Brain microvascular endothelial cell (primary cell): Measurements from ENCODE around the gene RCAN3.
"Not testable (repeated sequence)": the region's sequence is repeated elsewhere in the genome, so short reads cannot be mapped to it uniquely, and the experiment has no call there.

Source experiments
- DNase-seq: peaks from one replicate; pipeline ENCODE4 v3.0.0-alpha.2; 2020
- H3K27ac ChIP-seq: fragments of 250-450 bp; sonication (Bioruptor Pico); 2 replicates; pipeline ENCODE4 v1.5.1; 2020; ENCODE audit warnings: mild to moderate bottlenecking, moderate library complexity
- H3K27me3 ChIP-seq: fragments of 250-450 bp; sonication (Bioruptor Pico); replicated peaks from 2 replicates; pipeline ENCODE4 v1.5.1; 2020; ENCODE audit warnings: mild to moderate bottlenecking
- H3K36me3 ChIP-seq: fragments of 250-450 bp; sonication (Bioruptor Pico); replicated peaks from 2 replicates; pipeline ENCODE4 v1.5.1; 2020; ENCODE audit warnings: mild to moderate bottlenecking
- H3K4me3 ChIP-seq: 2 replicates; pipeline ENCODE4 v1.5.1; 2011; ENCODE audit warnings: low read depth, mild to moderate bottlenecking, control low read depth, low read length, moderate library complexity
- CTCF ChIP-seq: IDR thresholded peaks from 2 replicates; pipeline ENCODE4 v1.5.1; 2011; ENCODE audit warnings: low read depth, mild to moderate bottlenecking, moderate library complexity, low read length, control low read depth, inconsistent platforms; ENCODE audit errors: missing control alignments
- in situ Hi-C: cut with HindIII; loops from 2 replicates; pipeline ENCODE4 v1.10.0; 2017; ENCODE audit warnings: low sequenced_read_pairs, low pct_ligation_motif_present

Gene RCAN3

GRCh38 chr1:24459551-24460266 is 42.9 kb upstream of the RCAN3 start:
- in situ Hi-C loops: no loop called here
- H3K36me3 ChIP-seq: peaks cover 5% of the 10 kb centered on the region
- TF ChIP-seq CTCF: no peak
- no peak for DNase-seq
- no peak overlapping the region for H3K27ac ChIP-seq
- H3K27me3 ChIP-seq: no peaks in the 10 kb centered on the region
- H3K4me3 ChIP-seq: no peak overlapping the region

GRCh38 chr1:24462128-24462527 is 40.5 kb upstream of the RCAN3 start:
- in situ Hi-C loops, H3K36me3 ChIP-seq, H3K27ac ChIP-seq, DNase-seq, H3K27me3 ChIP-seq, H3K4me3 ChIP-seq: not testable (repeated sequence)

DNA sequence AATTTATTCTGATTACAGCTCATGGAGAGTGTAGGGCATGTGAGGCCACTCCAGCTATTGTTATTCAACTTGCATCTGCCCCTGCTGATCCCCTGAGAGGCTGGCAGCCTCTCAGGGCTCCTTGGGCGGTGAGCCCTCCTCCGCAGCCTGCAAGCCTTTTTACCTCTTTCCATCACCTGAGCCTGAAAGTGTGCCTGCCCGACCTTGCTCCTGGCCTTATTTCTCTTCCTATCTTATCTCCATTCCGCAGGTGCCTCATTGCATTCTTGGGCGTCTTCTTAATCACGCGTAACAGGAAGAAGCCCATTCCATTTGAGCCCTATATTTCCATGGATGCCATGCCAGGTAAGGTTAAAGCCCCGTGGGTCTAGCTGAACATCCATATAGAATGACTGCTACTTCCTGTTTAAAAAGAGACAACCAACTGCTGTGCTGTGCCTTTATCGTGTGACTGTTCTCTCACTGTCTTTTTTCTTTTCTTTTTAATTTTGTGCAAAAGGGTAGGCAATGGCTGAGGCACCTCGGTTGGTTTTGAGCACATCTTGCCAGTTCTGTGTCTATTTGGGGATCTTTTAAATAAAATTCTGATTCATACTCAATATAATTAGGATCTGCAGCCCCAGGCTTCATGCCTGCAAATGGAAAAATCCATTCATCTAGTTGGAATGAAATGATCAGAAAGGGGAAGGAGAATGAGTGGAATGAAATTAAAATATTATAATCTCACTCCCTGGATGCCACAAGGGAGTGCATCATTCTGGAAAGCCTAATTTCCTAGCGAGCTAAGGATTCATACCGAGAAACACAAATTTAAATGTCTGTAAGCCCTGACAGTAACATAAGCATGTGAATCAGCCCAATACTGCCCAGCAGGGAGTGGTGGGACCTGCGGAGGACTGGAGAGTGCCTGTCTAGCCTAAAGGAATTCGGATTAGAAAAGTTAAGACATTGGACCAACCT is 38.6 kb upstream of the RCAN3 start:
- peaks cover 3% of the 10 kb centered on the region for H3K36me3 ChIP-seq
- no peaks in the 10 kb centered on the region for H3K27me3 ChIP-seq
- no peak overlapping the region for H3K27ac ChIP-seq
- TF ChIP-seq CTCF: no peak
- H3K4me3 ChIP-seq: no peak overlapping the region
- in situ Hi-C loops: no loop called here
- DNase-seq: no peak

DNA sequence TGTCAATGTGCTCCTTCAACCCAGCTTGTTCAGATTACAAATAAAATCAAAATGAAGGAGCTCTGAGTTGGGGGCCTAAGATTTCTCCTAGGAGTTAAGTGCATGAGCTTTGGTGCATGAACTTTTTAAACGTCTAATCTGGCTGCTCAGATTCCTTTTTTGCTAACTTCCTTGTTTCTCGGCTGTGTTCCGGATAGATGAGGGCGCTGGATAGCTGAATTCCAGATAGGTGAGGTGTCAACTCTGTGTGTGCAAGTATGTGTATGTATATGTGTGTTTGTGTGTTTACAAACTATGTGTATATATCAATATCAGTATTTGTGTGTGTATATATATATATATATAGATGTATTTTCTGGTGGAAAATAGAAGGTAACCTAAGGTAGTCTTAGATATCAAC is 37.5 kb upstream of the RCAN3 start:
- DNase-seq: no peak
- Histone ChIP-seq H3K36me3 (peaks cover 3% of the 10 kb centered on the region), H3K27ac (no peak overlapping the region), H3K4me3 (no peak overlapping the region), H3K27me3 (no peaks in the 10 kb centered on the region)
- in situ Hi-C loops: no loop called here
- no peak for TF ChIP-seq CTCF

- peaks cover 3% of the 10 kb centered on the region for H3K36me3 ChIP-seq
- in situ Hi-C loops: no loop called here
- no peak overlapping the region for H3K4me3 ChIP-seq
- H3K27me3 ChIP-seq: no peaks in the 10 kb centered on the region
- no peak for DNase-seq
- TF ChIP-seq CTCF: no peak
- no peak overlapping the region for H3K27ac ChIP-seq
These were observed 37.0 kb upstream of the RCAN3 start for GRCh38 chr1:24465638-24466037.

GRCh38 chr1:24468685-24469316 is 33.8 kb upstream of the RCAN3 start:
- Histone ChIP-seq H3K27me3 (no peaks in the 10 kb centered on the region), H3K4me3 (no peak overlapping the region), H3K27ac (no peak overlapping the region), H3K36me3 (no peaks in the 10 kb centered on the region)
- in situ Hi-C loops: no loop called here
- TF ChIP-seq CTCF: no peak
- no peak for DNase-seq
